Skeletal muscle satellite cell (primary cell): ENCODE measurements around the gene ERBB4.

ENCODE experiments used
- H3K27me3 ChIP-seq: 2 replicates; pipeline ENCODE4 v1.7.0; 2013; ENCODE audit warnings: low read length; ENCODE audit not compliant: control insufficient read depth, insufficient read depth
- H3K36me3 ChIP-seq: 2 replicates; pipeline ENCODE4 v1.7.0; 2013; ENCODE audit warnings: mild to moderate bottlenecking, control low read depth, low read length; ENCODE audit not compliant: insufficient read depth
- H3K4me1 ChIP-seq: 2 replicates; pipeline ENCODE4 v1.7.0; 2013; ENCODE audit warnings: low read length; ENCODE audit not compliant: control insufficient read depth, insufficient read depth
- H3K4me2 ChIP-seq: 2 replicates; pipeline ENCODE4 v1.7.0; 2013; ENCODE audit warnings: mild to moderate bottlenecking, low read length
- H3K4me3 ChIP-seq: 2 replicates; pipeline ENCODE4 v1.7.0; 2013; ENCODE audit warnings: low read length
- H3K9ac ChIP-seq: 2 replicates; pipeline ENCODE4 v1.7.0; 2013; ENCODE audit warnings: mild to moderate bottlenecking, low read depth, low read length, moderate library complexity
- H3K9me3 ChIP-seq: replicated peaks from 2 replicates; pipeline ENCODE4 v1.7.0; 2013; ENCODE audit warnings: mild to moderate bottlenecking, control low read depth, low read length

The ERBB4 gene

DNA sequence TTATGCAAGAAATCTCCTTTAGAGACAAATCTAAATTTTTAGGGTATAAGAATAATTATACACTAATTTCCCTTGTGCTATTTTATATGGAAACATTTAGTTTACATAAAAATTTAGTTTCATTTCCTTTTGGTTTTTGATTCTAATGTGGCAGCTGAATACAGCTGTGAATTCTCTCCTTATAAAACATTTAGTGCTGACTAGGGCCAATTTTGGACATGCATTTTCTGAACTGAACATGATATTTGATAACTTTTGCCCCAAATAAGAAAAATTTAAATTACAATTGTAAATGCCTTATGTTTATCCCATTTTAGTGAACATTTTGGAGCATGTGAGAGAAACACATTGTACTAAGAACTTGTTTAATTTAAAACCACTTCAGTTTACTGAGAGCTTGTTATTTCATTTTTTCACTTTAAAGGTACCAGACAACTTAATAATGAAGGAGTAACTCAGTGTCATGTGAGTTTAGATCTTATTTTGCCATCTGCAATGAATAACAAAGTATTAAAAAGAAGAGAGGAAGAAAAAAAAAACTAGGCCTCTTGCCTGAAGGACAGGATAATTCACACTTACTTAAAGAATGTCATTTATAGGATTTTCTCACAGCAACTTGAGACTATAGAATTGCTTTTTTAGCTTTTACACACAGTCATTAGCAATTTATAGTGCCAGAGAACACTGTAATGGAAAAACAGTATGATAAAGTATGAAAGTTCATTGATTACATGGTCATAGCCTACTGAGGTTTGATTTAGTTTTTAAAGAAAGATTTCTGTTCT, 209.7 kb downstream of the ERBB4 start:
- Histone ChIP-seq H3K9ac (no peak overlapping the region), H3K36me3 (no peaks in the 10 kb centered on the region), H3K27me3 (no peaks in the 10 kb centered on the region), H3K9me3 (no peaks in the 10 kb centered on the region), H3K4me2 (no peak overlapping the region), H3K4me1 (no peaks in the 10 kb centered on the region), H3K4me3 (no peak overlapping the region)

DNA sequence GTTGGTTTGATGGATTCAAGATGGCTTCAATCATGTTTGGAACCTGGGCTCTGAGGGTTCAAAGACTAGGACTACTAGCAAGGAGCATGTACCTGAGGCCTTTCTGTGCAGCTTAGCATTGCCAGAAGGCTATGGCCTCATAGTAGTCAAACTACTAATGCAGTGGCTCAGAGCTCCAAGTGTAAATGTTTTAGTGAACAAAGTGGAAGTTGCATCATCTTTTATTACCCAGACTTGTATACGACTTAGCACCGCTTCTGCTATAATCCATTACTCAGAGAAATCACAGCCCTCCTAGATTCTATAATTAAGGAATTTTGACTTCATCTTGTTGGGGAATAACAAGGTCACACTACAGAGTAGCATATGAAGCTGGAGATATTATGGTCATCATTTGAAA, 210.5 kb downstream of the ERBB4 start:
- H3K9me3 ChIP-seq, result no peaks in the 10 kb centered on the region
- no peak overlapping the region for H3K9ac ChIP-seq
- no peaks in the 10 kb centered on the region for H3K36me3 ChIP-seq
- no peak overlapping the region for H3K4me2 ChIP-seq
- no peaks in the 10 kb centered on the region for H3K27me3 ChIP-seq
- H3K4me1 ChIP-seq, result no peaks in the 10 kb centered on the region
- no peak overlapping the region for H3K4me3 ChIP-seq

DNA sequence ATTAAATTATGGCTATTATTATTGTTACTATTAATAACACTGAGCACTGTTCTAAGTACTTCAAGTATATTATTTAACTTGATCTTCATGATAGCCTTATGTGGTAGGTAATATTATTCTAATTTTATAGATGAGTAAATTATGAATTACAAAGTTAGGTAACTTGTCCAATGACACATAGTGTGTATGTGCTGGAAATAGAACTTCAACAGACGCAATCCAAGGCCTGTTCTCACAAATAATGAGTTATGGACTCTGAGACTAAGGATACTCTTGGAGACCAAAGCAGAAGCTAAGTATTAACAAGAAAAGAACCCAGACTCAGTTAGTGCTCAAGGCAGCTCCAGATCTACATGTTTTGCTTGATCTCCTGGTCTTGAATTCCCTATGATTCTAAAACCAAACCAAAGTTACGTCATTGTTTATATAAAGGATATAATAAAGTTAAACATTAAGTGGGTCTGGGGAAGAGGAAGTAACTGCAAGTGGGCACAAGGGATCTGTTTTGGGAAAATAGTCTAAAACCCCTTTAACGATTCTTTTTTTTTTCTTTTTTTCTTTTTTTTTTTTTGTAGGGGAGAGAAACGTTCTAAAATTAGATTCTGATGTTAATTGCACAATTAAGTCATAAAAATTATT, 211.3 kb downstream of the ERBB4 start:
- Histone ChIP-seq H3K27me3 (no peaks in the 10 kb centered on the region), H3K36me3 (no peaks in the 10 kb centered on the region), H3K4me3 (no peak overlapping the region), H3K4me2 (no peak overlapping the region), H3K9me3 (no peaks in the 10 kb centered on the region), H3K9ac (no peak overlapping the region), H3K4me1 (no peaks in the 10 kb centered on the region)

DNA sequence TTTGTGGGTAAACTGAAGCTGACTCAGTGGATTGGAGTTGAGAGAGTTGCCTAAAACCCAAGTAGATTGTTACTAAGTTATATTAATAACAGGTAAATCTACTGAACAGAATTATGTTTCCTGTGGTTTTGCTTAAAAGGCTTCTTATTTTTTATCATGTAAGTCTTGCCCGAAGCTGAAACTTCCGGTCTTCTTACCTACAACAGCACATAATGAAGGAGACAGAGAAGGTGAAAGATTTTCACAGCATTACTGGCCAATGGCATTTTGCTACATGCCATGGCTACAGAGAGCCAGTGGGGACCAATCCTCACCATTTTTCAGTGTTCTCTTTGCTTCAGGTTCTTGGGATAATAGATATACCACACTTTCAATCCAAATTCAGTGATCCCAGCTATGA, 220.0 kb downstream of the ERBB4 start:
- Histone ChIP-seq H3K27me3 (no peaks in the 10 kb centered on the region), H3K4me1 (no peaks in the 10 kb centered on the region), H3K4me2 (no peak overlapping the region), H3K9me3 (no peaks in the 10 kb centered on the region), H3K9ac (no peak overlapping the region), H3K4me3 (no peak overlapping the region), H3K36me3 (no peaks in the 10 kb centered on the region)

DNA sequence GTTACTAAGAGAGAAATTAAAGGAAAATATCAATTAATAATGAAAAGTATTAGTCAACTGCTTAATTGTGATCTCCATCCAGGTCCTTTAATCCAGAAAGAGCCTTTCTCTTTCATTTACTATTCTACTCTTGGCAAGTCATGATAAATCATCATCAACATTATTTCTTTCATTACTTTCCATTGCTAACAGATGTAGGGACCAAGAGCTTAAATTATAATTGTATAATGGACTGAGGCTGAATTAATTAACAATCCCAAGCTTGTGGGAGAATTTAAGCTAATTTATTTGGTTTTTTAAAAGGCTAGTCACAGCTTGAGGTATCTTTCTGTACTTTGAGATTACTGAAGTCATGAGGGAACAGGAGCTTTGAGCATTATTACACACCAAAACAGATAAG, 223.9 kb downstream of the ERBB4 start:
- Histone ChIP-seq H3K4me2 (no peak overlapping the region), H3K4me1 (no peaks in the 10 kb centered on the region), H3K9ac (no peak overlapping the region)

DNA sequence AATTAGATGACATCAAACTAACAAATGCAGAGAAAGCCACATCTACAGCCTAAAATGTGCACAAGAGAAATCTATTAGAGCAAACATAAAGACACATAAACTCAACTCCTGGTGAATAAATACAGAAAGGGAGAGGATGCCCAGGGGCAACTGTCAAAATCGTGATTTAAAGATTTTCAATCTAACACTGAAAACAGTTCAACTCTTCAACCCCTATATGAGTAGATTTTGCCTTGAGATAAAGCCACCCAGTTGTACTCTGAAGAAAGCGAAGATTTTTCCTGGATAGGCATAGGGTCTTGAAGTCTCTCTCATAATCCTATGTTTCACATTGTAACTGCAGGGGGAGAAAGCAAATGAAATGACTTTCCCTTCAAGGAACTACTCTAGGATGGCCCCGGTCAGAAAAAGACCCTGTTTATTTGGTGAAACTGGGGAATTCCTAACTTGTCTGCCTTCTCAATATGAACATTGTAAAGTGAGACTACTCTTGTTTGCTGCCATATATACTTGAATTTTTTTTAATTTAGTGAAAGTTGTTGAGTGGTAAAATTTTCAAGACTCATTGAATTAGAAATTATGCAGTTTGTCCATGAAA, 226.7 kb downstream of the ERBB4 start:
- Histone ChIP-seq H3K27me3 (no peaks in the 10 kb centered on the region), H3K9ac (no peak overlapping the region), H3K4me2 (no peak overlapping the region), H3K4me1 (no peaks in the 10 kb centered on the region), H3K9me3 (no peaks in the 10 kb centered on the region), H3K4me3 (no peak overlapping the region), H3K36me3 (no peaks in the 10 kb centered on the region)

More for the DNA sequence above, 223.9 kb downstream of the ERBB4 start:
- H3K36me3 ChIP-seq, result no peaks in the 10 kb centered on the region
- no peaks in the 10 kb centered on the region for H3K27me3 ChIP-seq
- H3K9me3 ChIP-seq, result no peaks in the 10 kb centered on the region
- no peak overlapping the region for H3K4me3 ChIP-seq

DNA sequence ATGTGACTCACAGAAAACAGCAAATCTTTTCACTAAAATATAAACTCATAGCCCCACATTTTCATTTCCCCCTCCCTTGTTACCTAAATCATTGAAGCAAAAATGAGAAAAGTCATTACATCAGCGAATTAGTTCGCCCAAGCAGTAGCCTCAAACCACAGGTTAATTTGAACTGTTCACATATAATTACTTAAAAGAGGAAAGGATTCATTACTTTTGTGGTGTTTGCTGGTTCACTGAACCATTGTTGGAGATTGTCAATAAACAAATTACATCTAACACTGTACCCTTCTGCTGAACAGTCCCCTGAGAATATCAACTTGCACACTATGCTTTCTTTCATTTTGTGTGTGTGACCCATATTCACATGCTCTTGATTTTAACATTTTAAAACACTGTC, 238.7 kb downstream of the ERBB4 start:
- H3K36me3 ChIP-seq, result no peaks in the 10 kb centered on the region
- H3K27me3 ChIP-seq, result no peaks in the 10 kb centered on the region
- no peaks in the 10 kb centered on the region for H3K9me3 ChIP-seq
- no peak overlapping the region for H3K4me3 ChIP-seq
- no peak overlapping the region for H3K4me2 ChIP-seq
- no peaks in the 10 kb centered on the region for H3K4me1 ChIP-seq
- H3K9ac ChIP-seq, result no peak overlapping the region

DNA sequence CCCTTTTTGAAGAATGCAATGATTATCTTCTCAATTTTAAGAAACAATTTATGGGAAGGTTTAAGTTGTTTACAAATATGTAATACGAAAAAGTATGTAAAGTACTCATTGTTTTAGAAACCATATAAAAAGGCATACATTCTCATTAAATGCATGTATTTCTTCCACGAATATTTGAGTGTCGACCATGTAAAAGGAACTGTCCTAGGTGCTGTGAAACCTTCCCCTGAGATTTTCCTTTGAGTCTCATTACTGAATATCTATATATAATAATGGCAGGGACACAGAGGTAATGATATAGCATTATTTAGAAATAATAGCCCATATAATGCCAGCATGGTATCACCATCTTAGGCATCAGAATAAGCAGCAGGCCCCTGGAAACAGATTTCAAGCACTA, 239.3 kb downstream of the ERBB4 start:
- no peaks in the 10 kb centered on the region for H3K36me3 ChIP-seq
- H3K4me3 ChIP-seq, result no peak overlapping the region
- H3K4me2 ChIP-seq, result no peak overlapping the region
- no peaks in the 10 kb centered on the region for H3K4me1 ChIP-seq
- no peaks in the 10 kb centered on the region for H3K27me3 ChIP-seq
- no peaks in the 10 kb centered on the region for H3K9me3 ChIP-seq
- no peak overlapping the region for H3K9ac ChIP-seq

DNA sequence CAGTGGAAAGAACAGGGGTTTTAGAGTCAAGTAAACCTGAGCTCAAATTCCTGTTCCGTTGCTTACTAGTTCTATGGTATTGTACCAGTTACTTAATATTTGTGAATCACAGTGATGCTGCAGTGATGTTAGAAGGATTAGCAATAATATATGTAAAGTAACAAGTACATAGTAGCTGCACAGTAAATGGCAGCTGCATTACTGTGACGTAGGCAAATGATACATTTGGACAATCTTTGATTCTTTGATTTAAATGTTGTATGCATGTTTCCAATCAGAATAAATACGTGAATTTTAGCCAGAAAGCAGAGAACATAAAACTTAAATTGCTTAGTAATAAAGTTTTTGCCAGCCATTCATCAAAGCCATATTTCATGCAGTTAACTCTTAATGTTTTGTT, 243.0 kb downstream of the ERBB4 start:
- Histone ChIP-seq H3K9ac (no peak overlapping the region), H3K4me3 (no peak overlapping the region)

DNA sequence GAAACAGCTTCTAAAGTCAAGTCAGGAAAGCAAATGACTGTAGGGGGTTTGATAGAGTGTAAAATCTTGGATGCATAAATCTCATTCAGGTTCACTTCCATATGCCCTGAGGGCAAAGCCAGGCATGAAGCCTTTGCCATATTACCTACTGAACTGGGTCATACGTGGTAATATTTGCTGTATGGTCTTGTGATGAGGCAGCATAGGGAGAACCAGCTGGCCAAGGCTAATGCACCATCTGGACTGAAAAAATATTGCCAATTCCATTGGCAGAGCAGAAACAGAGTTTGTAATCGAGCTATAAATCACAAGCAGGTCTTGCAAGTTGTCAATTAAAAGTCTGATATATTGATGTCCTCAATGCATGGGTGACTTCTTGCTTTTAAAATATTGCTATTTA, 243.8 kb downstream of the ERBB4 start:
- no peaks in the 10 kb centered on the region for H3K36me3 ChIP-seq
- no peak overlapping the region for H3K4me3 ChIP-seq
- no peaks in the 10 kb centered on the region for H3K4me1 ChIP-seq
- H3K9ac ChIP-seq, result no peak overlapping the region
- H3K4me2 ChIP-seq, result no peak overlapping the region
- H3K9me3 ChIP-seq, result no peaks in the 10 kb centered on the region
- H3K27me3 ChIP-seq, result no peaks in the 10 kb centered on the region

More for the DNA sequence above, 243.0 kb downstream of the ERBB4 start:
- H3K9me3 ChIP-seq, result no peaks in the 10 kb centered on the region
- no peaks in the 10 kb centered on the region for H3K36me3 ChIP-seq
- no peaks in the 10 kb centered on the region for H3K4me1 ChIP-seq
- no peaks in the 10 kb centered on the region for H3K27me3 ChIP-seq
- no peak overlapping the region for H3K4me2 ChIP-seq

DNA sequence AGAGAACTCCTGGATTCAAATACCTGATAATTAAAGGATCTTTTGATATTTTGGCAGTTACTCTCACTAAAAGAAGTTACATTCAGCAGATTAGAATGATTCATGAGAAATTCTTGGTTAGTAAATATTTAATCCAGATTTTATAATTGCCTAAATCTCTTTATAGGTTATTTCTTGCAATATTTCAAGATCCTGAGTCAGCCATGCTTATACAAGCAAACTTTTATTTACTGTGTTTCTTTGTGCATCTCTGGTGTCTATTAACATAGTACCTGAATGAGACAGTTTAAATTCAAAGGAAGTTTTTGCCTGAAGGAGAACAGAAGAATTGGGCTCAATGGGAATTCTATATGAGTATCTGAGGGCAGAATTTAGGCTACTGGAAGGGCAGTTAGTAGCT, 249.3 kb downstream of the ERBB4 start:
- H3K27me3 ChIP-seq, result no peaks in the 10 kb centered on the region
- H3K4me2 ChIP-seq, result no peak overlapping the region
- no peaks in the 10 kb centered on the region for H3K9me3 ChIP-seq
- no peak overlapping the region for H3K4me3 ChIP-seq
- no peaks in the 10 kb centered on the region for H3K4me1 ChIP-seq
- H3K9ac ChIP-seq, result no peak overlapping the region
- no peaks in the 10 kb centered on the region for H3K36me3 ChIP-seq

DNA sequence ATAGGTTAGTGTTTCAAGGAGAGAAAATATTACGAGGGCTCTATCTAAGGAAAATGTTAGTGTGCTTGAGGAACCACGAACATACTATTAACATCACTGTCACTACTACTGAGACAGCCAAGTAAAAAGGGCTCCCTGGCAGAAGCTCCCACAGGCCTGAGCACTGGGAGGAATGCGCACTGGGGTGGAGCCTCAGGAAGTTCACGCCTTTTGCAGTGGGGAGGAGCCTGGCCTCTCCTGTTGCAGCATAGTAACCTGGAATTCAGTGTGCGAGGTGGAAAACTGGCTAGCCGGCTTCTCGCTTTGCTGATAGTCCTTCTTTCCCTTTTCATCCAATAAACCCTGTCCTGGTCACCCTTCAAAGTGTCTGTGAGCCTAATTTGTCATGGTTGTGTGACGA, 250.3 kb downstream of the ERBB4 start:
- Histone ChIP-seq H3K4me1 (no peaks in the 10 kb centered on the region), H3K4me3 (no peak overlapping the region), H3K9ac (no peak overlapping the region), H3K36me3 (no peaks in the 10 kb centered on the region), H3K27me3 (no peaks in the 10 kb centered on the region), H3K4me2 (no peak overlapping the region), H3K9me3 (no peaks in the 10 kb centered on the region)
